ENCODE results near the gene KDM5C.

Gene KDM5C

GRCh38 chrX:53249408-53250042 is 24.5 kb upstream of the KDM5C start:
- DNase-seq: no peak

GRCh38 chrX:53247928-53248327 is 22.9 kb upstream of the KDM5C start:
- no peak for DNase-seq

GRCh38 chrX:53246231-53246630 is 21.2 kb upstream of the KDM5C start:
- no peak for DNase-seq

GRCh38 chrX:53244610-53245009 is 19.6 kb upstream of the KDM5C start:
- DNase-seq: no peak

- no peak for DNase-seq
These were observed 17.3 kb upstream of the KDM5C start for GRCh38 chrX:53242310-53242709.

GRCh38 chrX:53241558-53241957 is 16.6 kb upstream of the KDM5C start:
- no peak for DNase-seq

- DNase-seq: peak; percentile 38
These were observed 14.5 kb upstream of the KDM5C start for GRCh38 chrX:53239474-53239873.

GRCh38 chrX:53237056-53237455 is 12.0 kb upstream of the KDM5C start:
- DNase-seq: no peak

GRCh38 chrX:53236025-53236679 is 11.1 kb upstream of the KDM5C start:
- DNase-seq: no peak

- DNase-seq: no peak
These were observed 10.6 kb upstream of the KDM5C start for GRCh38 chrX:53235566-53235965.

GRCh38 chrX:53234484-53234883 is 9.5 kb upstream of the KDM5C start:
- no peak for DNase-seq

GRCh38 chrX:53233536-53233935 is 8.5 kb upstream of the KDM5C start:
- no peak for DNase-seq

- no peak for DNase-seq
These were observed 5.1 kb upstream of the KDM5C start for GRCh38 chrX:53230116-53230515.

GRCh38 chrX:53227224-53227765 is 2.3 kb upstream of the KDM5C start:
- DNase-seq: no peak

- DNase-seq: peak; percentile 1
These were observed 800 bp downstream of the KDM5C start for GRCh38 chrX:53223955-53224859.

GRCh38 chrX:53223068-53223693 is 1.8 kb downstream of the KDM5C start:
- peak; percentile 1 for DNase-seq

- no peak for DNase-seq
These were observed 13.5 kb downstream of the KDM5C start for GRCh38 chrX:53211391-53211978.

GRCh38 chrX:53196678-53197077 is 28.3 kb downstream of the KDM5C start:
- no peak for DNase-seq

GRCh38 chrX:53195401-53195800 is 29.6 kb downstream of the KDM5C start:
- no peak for DNase-seq

GRCh38 chrX:53194308-53194707 is 30.7 kb downstream of the KDM5C start:
- no peak for DNase-seq

GRCh38 chrX:53193093-53193492 is 31.9 kb downstream of the KDM5C start:
- DNase-seq: no peak

GRCh38 chrX:53190363-53190960 is 34.5 kb downstream of the KDM5C start:
- peak; percentile 13 for DNase-seq
